Astrocyte of the cerebellum (primary cell): ENCODE measurements around the gene EHBP1.

Experiments
- DNase-seq: peaks from one replicate; pipeline ENCODE4 v3.0.0-alpha.2; 2011; ENCODE audit warnings: low read depth
- H3K4me3 ChIP-seq: 2 replicates; pipeline ENCODE4 v1.5.1; 2011; ENCODE audit warnings: mild to moderate bottlenecking, low read depth, low read length, moderate library complexity
- CTCF ChIP-seq: IDR thresholded peaks from 2 replicates; pipeline ENCODE4 v1.5.1; 2012; ENCODE audit warnings: low read length, low read depth, moderate library complexity, mild to moderate bottlenecking; ENCODE audit errors: missing control alignments
- in situ Hi-C: cut with HindIII; loops from 2 replicates; pipeline ENCODE4 v1.10.0; 2017; ENCODE audit warnings: low sequenced_read_pairs

EHBP1 gene

DNA sequence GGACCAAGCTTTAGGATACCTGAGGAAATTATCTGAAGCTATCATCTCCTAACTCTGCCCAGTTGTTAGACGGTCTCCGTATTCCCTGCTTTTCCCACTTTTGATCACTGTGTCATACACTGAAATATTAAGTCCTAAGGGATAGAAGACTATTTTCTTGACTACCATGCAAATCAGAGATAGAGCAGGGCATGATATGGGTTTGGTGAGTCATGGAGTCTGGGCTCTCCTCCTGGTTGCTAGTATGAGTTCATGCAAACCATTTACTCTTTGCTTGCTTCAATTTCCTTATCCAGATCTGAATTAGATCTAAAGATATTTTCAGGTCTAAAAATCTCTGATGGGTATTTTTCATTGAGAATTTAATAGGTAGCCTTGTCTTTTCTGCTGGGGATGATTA, 55.0 kb downstream of the EHBP1 start:
- H3K4me3 ChIP-seq, result no peak overlapping the region
- in situ Hi-C loops, result loop anchor here (5.0 kb wide), 1 partner anchor 83 kb away; no protein-coding TSS in a partner anchor
- peak; percentile 40 for DNase-seq
- no peak for TF ChIP-seq CTCF

DNA sequence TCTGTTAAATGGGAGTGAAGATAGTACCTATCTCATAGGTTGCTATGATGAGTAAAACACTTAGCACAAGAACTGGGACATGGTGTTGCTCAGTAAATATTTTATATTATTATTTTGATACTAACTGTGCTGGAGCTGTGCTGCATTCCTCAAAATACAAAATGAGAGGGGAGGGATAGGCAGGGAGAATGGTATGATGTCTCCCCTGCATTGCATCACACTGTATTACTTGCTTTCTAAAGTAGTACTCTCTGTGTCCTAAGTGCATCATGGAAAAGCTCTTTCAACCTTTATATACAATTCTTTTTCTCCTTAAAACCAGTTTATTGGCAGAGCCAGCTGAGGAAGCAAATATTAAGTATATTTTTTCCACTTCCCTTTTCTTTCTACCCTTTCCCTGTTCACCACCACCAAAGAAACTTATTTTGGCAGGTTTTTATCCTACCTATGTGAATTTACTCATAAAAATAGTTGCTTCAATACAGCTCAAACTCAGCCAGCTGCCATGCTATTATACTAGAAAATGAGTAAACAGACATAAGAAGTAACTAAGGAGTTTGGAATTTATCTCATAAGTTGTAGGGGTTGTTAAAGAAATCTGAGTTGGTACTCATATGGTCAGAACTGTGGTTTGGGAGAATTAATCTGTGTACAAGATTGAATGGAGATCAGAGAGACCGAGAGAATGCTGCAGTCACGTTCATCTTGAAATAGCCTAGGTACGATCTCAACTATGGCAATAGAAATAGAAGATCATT, 60.3 kb downstream of the EHBP1 start:
- DNase-seq, result no peak
- TF ChIP-seq CTCF, result no peak
- no peak overlapping the region for H3K4me3 ChIP-seq
- in situ Hi-C loops, result no loop called here

DNA sequence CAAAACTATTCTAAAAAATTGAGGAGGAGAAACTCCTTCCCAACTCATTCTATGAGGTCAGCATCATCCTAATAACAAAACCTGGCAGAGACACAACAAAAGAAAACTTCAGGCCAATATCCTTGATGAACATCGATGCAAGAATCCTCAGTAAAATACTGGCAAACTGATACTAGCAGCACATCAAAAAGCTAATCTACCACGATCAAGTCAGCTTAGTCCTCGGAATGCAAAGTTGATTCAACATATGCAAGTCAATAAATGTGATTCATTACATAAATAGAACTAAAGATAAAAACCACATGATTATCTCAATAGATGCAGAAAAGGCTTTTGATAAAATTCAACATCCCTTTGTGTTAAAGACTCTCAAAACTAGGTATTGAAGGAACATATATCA, 63.1 kb downstream of the EHBP1 start:
- no peak overlapping the region for H3K4me3 ChIP-seq
- no peak for TF ChIP-seq CTCF
- DNase-seq, result no peak
- in situ Hi-C loops, result no loop called here

DNA sequence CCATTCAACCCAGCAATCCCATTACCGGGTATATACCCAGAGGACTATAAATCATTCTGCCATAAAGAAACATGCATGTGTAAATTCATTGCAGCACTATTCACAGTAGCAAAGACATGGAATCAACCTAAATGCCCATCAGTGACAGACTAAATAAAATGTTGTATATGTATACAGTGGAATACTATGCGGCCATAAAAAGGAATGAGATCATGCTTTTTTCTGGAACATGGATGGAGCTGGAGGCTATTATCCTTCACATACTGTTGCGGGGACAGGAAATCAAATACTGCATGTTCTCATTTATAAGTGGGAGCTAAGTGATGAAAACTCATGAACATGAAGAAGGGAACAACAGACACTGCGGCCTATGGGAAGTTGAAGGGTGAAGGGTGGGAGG, 65.1 kb downstream of the EHBP1 start:
- DNase-seq, result no peak
- in situ Hi-C loops, result no loop called here
- no peak for TF ChIP-seq CTCF
- no peak overlapping the region for H3K4me3 ChIP-seq

- in situ Hi-C loops, result loop anchor here (5.0 kb wide), 1 partner anchor 342 kb away; no protein-coding TSS in a partner anchor
- TF ChIP-seq CTCF, result peak; percentile 38
- DNase-seq, result peak; percentile 37
- no peak overlapping the region for H3K4me3 ChIP-seq
Observed at GRCh38 chr2:62774555-62775366, 69.2 kb downstream of the EHBP1 start.

GRCh38 chr2:62775367-62775668, 69.8 kb downstream of the EHBP1 start:
- no peak overlapping the region for H3K4me3 ChIP-seq
- no peak for DNase-seq
- TF ChIP-seq CTCF, result no peak
- in situ Hi-C loops, result loop anchor here (5.0 kb wide), 1 partner anchor 343 kb away; no protein-coding TSS in a partner anchor
